Measurements from ENCODE around the gene PRKCE.

The PRKCE gene

DNA sequence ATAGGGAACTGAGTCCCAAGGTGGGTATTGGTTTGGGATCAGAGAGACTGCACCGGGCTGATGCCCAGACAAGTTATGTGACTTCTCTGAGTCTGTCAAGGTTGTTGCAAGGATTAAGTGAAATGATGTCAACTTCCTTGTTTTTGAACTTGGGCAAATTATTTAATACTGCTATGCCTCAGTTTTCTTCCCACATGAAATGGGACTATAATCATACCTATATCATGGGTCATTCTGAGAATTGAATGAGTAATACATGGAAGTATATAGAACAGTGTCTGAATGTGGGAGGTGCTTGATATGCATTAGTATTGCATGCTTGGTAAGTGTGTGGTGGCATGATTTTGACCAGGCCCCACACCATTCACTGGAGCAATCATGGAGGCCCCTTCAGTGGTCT, 99.0 kb downstream of the PRKCE start:
- DNase-seq: no peak

- DNase-seq: no peak
These were observed 101.9 kb downstream of the PRKCE start for GRCh38 chr2:45753381-45753780.

DNA sequence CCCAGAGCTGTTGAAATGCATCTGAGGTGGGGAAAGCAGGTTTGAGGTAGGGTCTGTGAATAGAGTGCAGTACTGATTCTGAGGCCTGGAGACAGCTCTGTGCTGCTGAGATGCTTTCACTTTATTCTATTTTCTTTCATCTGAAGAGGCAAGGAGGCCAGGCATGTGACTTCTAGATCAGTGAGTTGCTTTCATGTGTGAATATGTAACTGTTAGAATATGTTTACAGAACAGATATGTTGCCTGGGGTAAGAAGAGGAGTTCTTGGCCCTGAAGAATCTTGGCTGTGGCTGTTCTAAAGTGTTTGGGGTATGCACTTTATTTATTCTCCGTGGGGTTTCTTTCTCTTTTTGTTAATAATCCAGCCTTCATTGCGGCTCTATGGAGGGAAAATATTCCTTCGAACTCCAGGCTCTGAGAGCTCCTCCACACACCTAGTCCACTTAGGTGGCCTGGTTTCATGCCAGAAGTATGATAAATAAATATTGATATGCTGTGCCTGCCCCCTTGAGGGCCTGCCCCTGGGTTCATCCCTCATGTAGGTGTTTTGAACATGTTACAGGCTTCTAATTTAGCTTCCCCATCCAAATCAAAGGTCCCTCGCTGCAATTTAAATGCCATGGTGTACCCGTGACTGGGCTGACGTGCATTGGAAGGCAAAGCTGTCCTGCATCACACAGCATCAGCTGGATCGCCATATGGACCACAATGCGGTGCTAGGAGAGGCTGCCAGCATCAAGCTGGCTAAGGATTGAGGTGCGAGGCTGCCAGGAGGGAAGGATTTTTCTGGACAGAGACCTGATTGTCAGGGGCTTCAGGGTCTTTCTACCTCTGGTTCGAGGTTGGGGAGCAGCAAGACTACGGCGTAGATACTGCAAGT, 102.9 kb downstream of the PRKCE start:
- no peak for DNase-seq

- DNase-seq: no peak
These were observed 104.3 kb downstream of the PRKCE start for GRCh38 chr2:45755585-45756335.

GRCh38 chr2:45758018-45758417, 106.5 kb downstream of the PRKCE start:
- DNase-seq: no peak

DNA sequence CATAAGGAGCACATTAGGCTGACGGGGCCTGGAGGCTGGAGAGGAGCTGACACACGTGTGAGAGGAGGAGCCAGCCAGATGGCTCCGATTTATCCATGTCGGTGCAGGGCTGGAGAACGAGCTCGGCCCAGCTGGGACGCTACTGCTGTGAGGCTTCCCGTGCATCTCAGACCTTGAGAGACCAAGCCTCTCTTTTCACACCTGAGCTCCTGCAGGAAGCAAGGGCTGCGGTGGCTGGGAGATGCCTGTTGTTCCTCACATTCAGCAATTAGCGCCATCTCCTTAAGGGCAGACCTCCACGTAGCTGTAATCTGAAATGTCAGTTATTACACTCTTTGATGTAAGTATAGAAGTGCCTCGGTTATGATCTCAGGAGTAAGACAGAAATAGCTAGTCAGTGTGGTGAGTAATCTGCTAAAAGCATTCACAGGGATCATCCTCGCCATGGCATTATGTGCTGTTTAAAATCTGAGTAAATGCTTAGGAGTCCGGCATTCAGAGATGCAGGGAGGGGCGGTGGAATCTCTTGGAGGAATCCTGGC, 107.9 kb downstream of the PRKCE start:
- peak in 2 of 51 donors; percentile 6 to 60 for DNase-seq

GRCh38 chr2:45761635-45762034, 110.2 kb downstream of the PRKCE start:
- DNase-seq: no peak

- DNase-seq: no peak
These were observed 111.8 kb downstream of the PRKCE start for GRCh38 chr2:45763255-45763654.

GRCh38 chr2:45763797-45764196, 112.3 kb downstream of the PRKCE start:
- DNase-seq: no peak

- DNase-seq: no peak
These were observed 113.7 kb downstream of the PRKCE start for GRCh38 chr2:45765007-45765727.

DNA sequence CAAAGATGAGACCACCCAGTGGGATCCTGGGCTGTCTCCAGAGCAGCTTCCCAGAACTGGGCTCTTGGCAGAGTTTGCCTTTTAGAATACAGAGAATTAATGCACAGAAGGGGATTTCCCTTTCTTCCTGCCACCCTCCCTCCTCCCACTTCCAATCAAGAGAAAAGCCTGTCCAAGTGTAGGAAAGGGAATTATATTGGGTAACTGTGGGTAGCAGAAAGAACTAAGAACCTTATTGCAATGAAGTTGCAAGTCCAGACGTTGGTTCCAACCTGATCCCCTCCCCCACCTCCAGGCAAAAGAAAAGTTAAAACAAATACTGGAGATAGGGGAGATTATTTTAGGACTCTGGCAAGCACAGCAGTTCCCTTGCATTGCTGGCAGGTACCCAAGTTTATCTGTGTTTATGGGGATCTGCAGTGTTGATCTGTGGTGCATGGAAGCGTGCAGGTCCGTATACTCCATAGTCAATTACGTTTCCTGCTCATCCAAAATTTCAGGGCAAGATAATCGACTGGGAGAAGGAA, 114.3 kb downstream of the PRKCE start:
- DNase-seq: peak in 1 of 51 donors; percentile 14

DNA sequence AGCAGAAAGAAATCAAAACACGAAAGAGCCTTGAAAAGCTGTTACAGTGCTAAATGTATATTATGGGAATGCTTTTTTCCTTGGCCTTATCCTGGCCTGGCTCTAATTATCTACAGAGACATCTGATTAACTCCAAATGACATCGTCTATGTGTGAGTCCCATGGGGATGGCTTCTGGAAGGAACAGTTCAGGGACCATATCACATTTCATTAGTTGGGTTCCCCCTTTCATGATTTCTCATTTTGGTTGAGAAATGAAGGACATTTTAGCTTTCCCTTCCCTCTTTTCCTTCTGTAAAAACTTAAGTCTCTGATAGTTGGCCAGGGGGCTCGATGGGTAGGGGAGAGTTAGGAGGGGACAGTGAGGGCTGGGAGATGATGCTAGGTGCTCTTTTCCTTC, 116.7 kb downstream of the PRKCE start:
- no peak for DNase-seq

GRCh38 chr2:45769056-45769455, 117.6 kb downstream of the PRKCE start:
- peak in 1 of 51 donors; percentile 32 for DNase-seq

DNA sequence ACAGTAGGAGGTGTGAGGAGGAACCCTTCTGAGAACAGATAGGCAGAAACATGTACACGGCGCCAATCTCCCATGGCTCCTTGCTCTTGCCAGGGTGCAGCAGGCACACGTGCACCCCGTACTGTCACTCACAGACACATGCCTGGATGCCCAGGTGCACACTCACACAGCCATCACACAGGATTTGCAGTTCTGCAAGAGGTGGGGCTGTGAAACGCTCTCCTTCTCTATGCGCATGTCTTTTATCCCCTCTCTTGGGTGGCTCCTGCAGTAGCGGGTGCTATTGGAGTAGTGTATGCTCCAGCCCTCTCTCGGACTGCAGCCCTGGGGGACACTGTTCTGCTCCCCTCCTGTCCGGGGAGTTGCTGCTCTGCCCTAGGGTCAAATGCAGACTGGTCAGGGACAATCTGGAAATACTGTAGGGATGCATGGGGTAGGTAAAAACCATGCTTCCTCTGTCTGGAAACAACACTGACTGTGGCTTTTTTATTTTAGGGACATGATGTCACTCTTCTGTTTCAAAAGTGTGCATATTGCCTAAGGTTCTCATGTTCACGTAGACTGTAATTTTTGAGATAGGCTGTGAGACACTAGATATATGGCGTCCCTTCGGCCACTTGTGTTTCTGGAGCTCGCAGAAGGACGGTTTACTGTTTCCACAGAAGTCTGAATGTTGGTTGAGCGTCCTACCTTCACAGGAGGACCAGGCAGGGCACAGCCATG, 118.5 kb downstream of the PRKCE start:
- no peak for DNase-seq

DNA sequence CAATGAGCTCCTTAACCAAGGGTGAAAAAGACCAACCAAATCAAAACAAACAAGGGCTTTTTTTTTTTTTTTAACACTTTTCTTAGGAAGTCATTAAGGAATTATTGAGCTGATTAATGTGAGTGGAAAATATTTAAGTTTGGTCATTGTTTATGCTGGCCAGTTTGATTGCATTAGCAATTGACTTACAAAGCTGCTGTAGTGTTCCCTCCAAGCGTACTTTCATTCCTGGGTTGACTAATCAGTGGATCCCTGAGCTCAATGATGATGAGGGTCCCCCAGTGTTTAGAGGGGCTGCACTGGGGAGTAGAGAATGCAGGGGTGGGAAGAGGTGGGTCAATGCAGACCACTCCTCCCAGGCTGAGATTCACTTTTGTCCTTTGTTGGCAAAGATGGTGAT, 119.3 kb downstream of the PRKCE start:
- no peak for DNase-seq

DNA sequence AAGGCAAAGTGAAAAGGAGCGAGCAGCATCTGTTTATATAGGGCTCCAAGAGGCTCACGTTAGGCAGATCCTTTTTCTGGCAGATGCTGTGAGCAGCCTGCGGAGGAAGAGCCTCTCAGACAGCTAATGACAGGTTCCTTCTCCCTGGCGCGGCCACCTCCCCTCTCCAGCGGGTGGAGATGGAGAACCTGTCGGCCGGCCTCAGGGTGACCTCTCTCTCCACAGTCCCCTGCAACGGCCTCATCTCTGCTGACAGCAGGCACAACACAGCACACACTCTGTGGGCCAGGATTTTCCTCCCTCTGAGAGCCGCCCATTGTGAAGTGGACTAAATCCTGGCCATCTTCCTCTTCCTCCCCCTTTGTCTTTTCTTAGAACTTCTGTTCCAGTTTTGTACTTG, 119.8 kb downstream of the PRKCE start:
- peak in 16 of 51 donors; percentile 5 to 62 (median 22) for DNase-seq

GRCh38 chr2:45772038-45772437, 120.6 kb downstream of the PRKCE start:
- no peak for DNase-seq

DNA sequence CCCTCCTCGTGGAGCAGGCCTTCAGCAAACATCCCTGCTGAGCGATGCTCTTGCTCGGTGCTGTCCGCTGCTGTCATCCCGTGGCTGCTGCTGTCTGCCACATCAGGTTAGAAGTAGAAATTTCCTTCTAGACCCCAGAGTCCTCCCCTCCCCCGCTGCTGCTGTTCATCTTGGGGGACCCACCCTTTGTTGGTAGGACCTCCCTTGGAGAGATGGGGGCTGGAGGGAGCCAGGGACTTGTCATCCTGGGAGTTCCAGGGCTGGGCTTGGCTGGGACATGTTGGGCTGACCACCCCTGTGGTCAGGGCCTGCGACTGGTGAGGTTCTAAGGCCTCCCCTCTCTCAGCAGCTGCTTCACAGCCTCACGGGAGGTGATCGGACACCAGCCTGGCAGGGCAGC, 122.4 kb downstream of the PRKCE start:
- DNase-seq: no peak

DNA sequence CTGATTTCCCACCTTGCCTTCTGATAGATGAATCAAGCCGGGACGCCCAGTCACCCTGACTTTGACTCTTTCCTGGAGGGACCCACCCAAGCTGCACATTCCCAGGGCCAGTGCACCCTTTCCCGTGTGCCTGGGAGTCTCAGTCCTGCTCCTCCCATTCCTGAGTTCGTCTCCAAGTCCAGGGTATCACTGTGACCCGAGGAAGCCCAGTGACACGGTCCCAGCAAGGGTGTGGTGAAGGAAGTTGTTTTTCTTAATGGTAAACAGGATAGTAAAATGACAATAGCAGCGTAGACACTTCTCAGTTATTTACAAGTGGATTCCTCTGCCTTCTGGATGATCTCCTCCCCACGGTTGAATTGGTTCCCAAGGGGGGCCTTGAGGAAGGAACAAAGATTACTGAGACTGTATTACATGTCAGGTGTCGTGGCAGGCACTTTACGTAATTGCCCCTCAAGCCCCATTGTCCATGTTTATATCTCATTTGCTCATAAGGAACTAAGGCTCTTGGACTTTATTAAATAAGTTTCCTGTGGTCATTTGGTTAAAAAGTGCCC, 123.3 kb downstream of the PRKCE start:
- DNase-seq: no peak

DNA sequence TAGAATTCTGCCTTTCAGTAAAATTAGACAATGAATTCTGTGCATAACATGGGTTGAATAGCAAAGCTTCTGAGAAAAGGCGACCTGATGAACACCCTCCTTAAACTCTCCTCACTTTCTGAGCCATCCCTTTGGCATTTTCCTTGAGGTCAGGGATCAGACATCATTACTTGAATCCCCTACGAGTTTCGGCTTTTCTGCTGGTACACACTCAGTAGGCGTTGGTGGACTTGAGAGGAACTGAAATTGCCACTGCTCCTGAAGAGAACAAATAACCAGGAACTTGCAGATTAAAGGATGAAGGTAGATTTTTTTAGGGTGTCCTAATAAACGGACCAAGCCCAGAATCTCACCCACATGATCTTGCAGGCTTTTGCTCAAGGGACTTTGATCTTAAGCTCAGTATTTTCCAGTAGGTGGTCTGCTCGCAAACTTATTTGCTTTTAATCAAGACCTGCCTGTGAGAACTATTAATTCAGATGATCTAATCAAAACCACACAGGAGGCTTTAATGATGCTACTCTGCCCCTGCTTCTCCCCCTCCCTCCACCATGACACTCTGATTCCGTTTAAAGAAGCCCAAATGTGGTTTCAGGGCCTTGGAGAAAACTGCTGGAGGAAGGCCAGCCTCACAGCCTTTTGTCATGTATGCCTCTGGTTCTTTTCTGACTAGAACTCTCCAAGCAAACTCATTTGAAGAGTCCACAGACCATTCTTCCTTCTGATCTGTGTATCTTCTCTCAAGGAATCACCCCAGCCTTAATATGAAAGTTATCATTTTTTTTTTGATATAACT, 124.9 kb downstream of the PRKCE start:
- no peak for DNase-seq
